ENCODE results near the gene DYNC1I1.

The DYNC1I1 gene

GRCh38 chr7:96009148-96009547, 236.8 kb downstream of the DYNC1I1 start:
- Mint-ChIP-seq H3K9me3 (no peaks in the 10 kb centered on the region), H3K27ac (no peak overlapping the region), H3K4me1 (no peaks in the 10 kb centered on the region), H3K36me3 (ENCODE audit: low read depth) (no peaks in the 10 kb centered on the region), H3K27me3 (peaks cover 12% of the 10 kb centered on the region), H3K4me3 (no peak overlapping the region)
- ATAC-seq = no peak
- no peak for DNase-seq

DNA sequence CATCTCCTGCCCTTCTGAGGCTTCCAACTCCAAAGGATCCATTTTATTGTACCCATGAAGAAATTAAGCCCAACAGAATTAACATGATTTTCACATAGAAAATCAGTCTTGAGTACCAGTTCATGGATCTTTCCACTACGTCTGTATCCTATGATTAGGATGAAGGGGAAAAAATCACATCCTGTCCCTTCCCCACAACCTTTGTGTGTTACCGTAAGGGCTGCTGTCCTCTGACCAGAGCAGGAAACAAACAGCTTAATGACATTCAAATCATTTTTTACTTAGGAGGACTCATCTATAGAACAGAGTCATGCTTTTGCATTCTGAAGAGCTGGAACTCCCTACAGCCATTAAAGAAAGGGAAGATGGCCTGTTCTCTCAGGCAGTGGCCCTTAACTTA, 241.5 kb downstream of the DYNC1I1 start:
- Mint-ChIP-seq H3K36me3 (ENCODE audit: low read depth) (no peaks in the 10 kb centered on the region), H3K4me3 (no peak overlapping the region), H3K27me3 (peaks cover 15% of the 10 kb centered on the region), H3K9me3 (no peaks in the 10 kb centered on the region), H3K27ac (no peak overlapping the region), H3K4me1 (no peaks in the 10 kb centered on the region)
- no peak for DNase-seq
- ATAC-seq = no peak

GRCh38 chr7:96014617-96015016, 242.3 kb downstream of the DYNC1I1 start:
- Mint-ChIP-seq H3K4me3 (no peak overlapping the region), H3K36me3 (ENCODE audit: low read depth) (no peaks in the 10 kb centered on the region), H3K4me1 (no peaks in the 10 kb centered on the region), H3K27me3 (peaks cover 15% of the 10 kb centered on the region), H3K9me3 (no peaks in the 10 kb centered on the region), H3K27ac (no peak overlapping the region)
- DNase-seq = no peak
- ATAC-seq = no peak

GRCh38 chr7:96016056-96016586, 243.8 kb downstream of the DYNC1I1 start:
- ATAC-seq (no peak), DNase-seq (no peak)
- H3K4me1 Mint-ChIP-seq = no peaks in the 10 kb centered on the region
- no peak overlapping the region for H3K4me3 Mint-ChIP-seq
- H3K36me3 Mint-ChIP-seq (ENCODE audit: low read depth) = no peaks in the 10 kb centered on the region
- no peaks in the 10 kb centered on the region for H3K9me3 Mint-ChIP-seq
- H3K27me3 Mint-ChIP-seq = peaks cover 15% of the 10 kb centered on the region
- no peak overlapping the region for H3K27ac Mint-ChIP-seq

- H3K4me1 Mint-ChIP-seq = no peaks in the 10 kb centered on the region
- peaks cover 15% of the 10 kb centered on the region for H3K27me3 Mint-ChIP-seq
- DNase-seq = no peak
- no peak for ATAC-seq
- no peaks in the 10 kb centered on the region for H3K36me3 Mint-ChIP-seq (ENCODE audit: low read depth)
- H3K4me3 Mint-ChIP-seq = no peak overlapping the region
- H3K27ac Mint-ChIP-seq = no peak overlapping the region
- no peaks in the 10 kb centered on the region for H3K9me3 Mint-ChIP-seq
These were observed 244.4 kb downstream of the DYNC1I1 start for GRCh38 chr7:96016735-96017134.

GRCh38 chr7:96017877-96018276, 245.5 kb downstream of the DYNC1I1 start:
- ATAC-seq (no peak), DNase-seq (no peak)
- Mint-ChIP-seq H3K4me3 (no peak overlapping the region), H3K27ac (no peak overlapping the region), H3K9me3 (no peaks in the 10 kb centered on the region), H3K4me1 (no peaks in the 10 kb centered on the region), H3K36me3 (ENCODE audit: low read depth) (no peaks in the 10 kb centered on the region), H3K27me3 (peaks cover 14% of the 10 kb centered on the region)

DNA sequence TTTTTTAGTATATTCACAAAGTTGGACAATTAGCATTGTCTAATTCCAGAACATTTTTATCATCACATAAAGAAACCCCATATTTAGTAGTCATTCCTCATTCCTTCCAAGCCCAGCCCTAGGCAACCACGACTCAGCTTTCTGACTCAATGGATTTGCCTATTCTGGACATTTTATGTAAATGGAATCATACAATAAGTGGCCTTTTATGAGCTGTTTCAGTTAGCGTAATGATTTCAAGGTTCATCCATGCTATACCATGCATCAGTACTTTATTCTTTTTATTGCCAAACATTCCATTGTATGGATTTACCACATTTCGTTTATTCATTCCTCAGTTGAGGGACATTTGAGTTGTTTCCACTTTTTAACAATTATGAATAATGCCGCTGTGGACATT, 249.2 kb downstream of the DYNC1I1 start:
- no peaks in the 10 kb centered on the region for H3K36me3 Mint-ChIP-seq (ENCODE audit: low read depth)
- no peaks in the 10 kb centered on the region for H3K9me3 Mint-ChIP-seq
- no peaks in the 10 kb centered on the region for H3K4me1 Mint-ChIP-seq
- ATAC-seq (no peak), DNase-seq (no peak)
- no peak overlapping the region for H3K27ac Mint-ChIP-seq
- no peak overlapping the region for H3K4me3 Mint-ChIP-seq
- peaks cover 12% of the 10 kb centered on the region for H3K27me3 Mint-ChIP-seq

DNA sequence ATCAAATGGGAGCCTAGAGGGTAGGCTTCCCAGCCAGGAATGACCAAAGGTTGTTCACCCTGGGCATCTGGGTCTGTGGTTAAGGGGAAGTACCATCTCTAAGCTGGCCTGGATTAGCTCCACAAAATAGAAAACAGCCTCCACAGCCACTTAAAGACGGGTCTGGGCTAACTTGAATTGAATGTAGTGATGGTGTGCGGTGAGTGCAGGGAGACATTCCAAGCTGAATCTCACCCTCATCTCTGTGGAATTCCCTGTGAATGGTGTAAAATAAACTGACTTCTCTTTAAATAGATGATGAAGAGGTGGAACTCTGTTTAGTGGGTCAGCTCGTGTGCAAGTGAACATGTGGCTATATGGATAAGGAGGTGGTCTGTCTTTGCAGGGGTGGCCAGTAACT, 251.0 kb downstream of the DYNC1I1 start:
- Mint-ChIP-seq H3K36me3 (ENCODE audit: low read depth) (no peaks in the 10 kb centered on the region), H3K9me3 (no peaks in the 10 kb centered on the region), H3K4me3 (no peak overlapping the region), H3K27ac (no peak overlapping the region), H3K4me1 (no peaks in the 10 kb centered on the region), H3K27me3 (peaks cover 12% of the 10 kb centered on the region)
- ATAC-seq = no peak
- DNase-seq = no peak

- Mint-ChIP-seq H3K27ac (no peak overlapping the region), H3K27me3 (peaks cover 7% of the 10 kb centered on the region), H3K4me1 (peaks cover 4% of the 10 kb centered on the region), H3K9me3 (no peaks in the 10 kb centered on the region), H3K36me3 (ENCODE audit: low read depth) (no peaks in the 10 kb centered on the region), H3K4me3 (no peak overlapping the region)
- ATAC-seq = no peak
- no peak for DNase-seq
These were observed 253.7 kb downstream of the DYNC1I1 start for GRCh38 chr7:96026010-96026409.

DNA sequence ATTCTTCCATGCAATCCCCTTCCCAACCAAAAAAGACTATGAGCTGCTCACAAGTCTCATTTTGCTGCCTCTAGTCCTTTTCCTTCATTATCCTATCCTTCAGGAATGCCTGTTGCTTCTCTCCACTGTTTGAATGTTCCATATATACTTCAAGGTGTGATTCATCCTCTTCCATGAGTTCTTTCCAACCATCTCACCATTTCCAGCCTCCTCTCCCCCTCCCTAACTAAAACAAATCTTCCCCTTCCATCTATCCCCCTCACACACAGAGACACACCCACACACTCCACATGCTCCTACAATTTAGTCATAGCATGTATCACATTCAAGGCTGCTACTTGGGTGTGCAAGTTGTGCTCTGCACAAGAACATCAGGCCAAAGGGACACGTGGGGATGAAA, 254.3 kb downstream of the DYNC1I1 start:
- Mint-ChIP-seq H3K4me3 (no peak overlapping the region), H3K27ac (no peak overlapping the region)

DNA sequence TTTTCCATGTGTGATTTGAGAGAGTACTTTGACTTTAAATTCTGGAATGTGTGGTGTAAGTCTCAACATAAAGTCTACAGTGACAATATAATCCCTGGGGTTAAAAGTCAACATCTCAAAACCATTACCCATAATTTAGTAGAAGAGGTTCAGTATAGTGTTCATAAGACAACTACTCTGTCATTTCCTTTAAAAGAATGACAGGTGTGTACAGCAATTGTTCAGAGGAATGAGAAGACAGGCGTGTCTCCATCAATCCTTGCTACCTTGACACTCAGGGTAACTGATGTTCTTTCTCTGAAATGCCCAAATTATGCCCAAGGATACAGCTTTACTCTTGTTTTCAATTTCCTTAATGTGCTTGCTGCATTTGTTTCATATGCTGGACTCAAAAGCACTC, 256.4 kb downstream of the DYNC1I1 start:
- Mint-ChIP-seq H3K4me3 (no peak overlapping the region), H3K27ac (no peak overlapping the region), H3K9me3 (no peaks in the 10 kb centered on the region), H3K4me1 (peaks cover 4% of the 10 kb centered on the region), H3K27me3 (peaks cover 4% of the 10 kb centered on the region), H3K36me3 (ENCODE audit: low read depth) (no peaks in the 10 kb centered on the region)
- DNase-seq = no peak
- no peak for ATAC-seq

More for the DNA sequence above, 254.3 kb downstream of the DYNC1I1 start:
- no peaks in the 10 kb centered on the region for H3K9me3 Mint-ChIP-seq
- H3K4me1 Mint-ChIP-seq = peaks cover 4% of the 10 kb centered on the region
- ATAC-seq = no peak
- no peak for DNase-seq
- H3K36me3 Mint-ChIP-seq (ENCODE audit: low read depth) = no peaks in the 10 kb centered on the region
- peaks cover 7% of the 10 kb centered on the region for H3K27me3 Mint-ChIP-seq

DNA sequence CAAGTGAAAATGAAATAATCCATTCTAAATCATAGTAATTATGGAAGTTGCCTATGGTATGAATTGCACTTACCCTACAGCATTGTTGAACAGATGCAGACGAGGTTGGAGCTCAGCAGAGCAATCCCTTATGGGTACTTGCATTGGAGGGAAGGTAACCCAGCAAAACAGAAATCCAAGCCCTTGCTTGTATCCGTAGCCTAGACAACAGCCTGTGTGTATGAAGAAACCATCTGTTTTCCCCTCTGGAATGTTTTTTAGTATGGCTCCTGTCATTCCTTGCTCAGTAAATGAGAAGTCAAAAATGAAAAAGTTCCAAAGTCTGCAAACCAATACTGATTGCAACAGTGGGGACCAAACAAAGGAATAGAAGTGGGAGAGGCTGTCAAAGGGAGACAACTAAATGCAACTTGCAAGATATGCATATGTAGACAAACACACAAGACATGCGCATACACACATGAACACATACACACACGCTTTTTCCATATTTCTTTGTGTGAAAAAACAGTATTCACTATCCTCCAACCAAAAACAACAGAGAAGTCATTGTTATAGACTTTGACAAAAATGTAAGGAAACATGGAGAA, 260.8 kb downstream of the DYNC1I1 start:
- Mint-ChIP-seq H3K4me3 (no peak overlapping the region), H3K36me3 (ENCODE audit: low read depth) (no peaks in the 10 kb centered on the region), H3K4me1 (peaks cover 4% of the 10 kb centered on the region), H3K27me3 (peaks cover 4% of the 10 kb centered on the region), H3K9me3 (no peaks in the 10 kb centered on the region), H3K27ac (no peak overlapping the region)
- no peak for ATAC-seq
- DNase-seq = no peak

GRCh38 chr7:96034940-96035727, 262.8 kb downstream of the DYNC1I1 start:
- H3K27me3 Mint-ChIP-seq = peaks cover 4% of the 10 kb centered on the region
- DNase-seq = no peak

GRCh38 chr7:96040250-96040772, 268.0 kb downstream of the DYNC1I1 start:
- no peaks in the 10 kb centered on the region for H3K9me3 Mint-ChIP-seq
- no peak overlapping the region for H3K4me3 Mint-ChIP-seq
- no peaks in the 10 kb centered on the region for H3K36me3 Mint-ChIP-seq (ENCODE audit: low read depth)
- ATAC-seq (no peak), DNase-seq (no peak)
- no peaks in the 10 kb centered on the region for H3K4me1 Mint-ChIP-seq
- H3K27me3 Mint-ChIP-seq = peaks cover 7% of the 10 kb centered on the region
- H3K27ac Mint-ChIP-seq = no peak overlapping the region

More at GRCh38 chr7:96034940-96035727, 262.8 kb downstream of the DYNC1I1 start:
- Mint-ChIP-seq H3K4me1 (no peaks in the 10 kb centered on the region), H3K27ac (no peak overlapping the region), H3K36me3 (ENCODE audit: low read depth) (no peaks in the 10 kb centered on the region), H3K4me3 (no peak overlapping the region), H3K9me3 (no peaks in the 10 kb centered on the region)
- no peak for ATAC-seq

DNA sequence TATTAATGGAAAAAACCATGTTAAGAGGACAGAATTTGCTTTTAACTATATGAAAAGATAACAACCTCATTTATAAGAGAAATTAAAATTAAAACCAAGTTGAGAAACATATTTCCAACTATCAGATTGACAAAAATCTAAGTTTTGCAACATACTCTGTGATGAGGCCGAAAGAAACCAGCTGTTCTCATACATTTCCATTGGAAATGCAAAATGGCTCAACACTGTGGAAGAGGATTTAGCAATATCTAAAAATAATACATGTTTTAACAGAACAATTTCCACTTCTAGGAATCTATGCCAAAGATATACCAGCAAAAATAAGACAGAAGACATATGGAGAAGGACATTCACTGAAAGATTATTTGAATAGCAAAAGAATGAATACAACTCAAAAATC, 268.8 kb downstream of the DYNC1I1 start:
- no peaks in the 10 kb centered on the region for H3K36me3 Mint-ChIP-seq (ENCODE audit: low read depth)
- no peak for ATAC-seq

More for the DNA sequence above, 268.8 kb downstream of the DYNC1I1 start:
- no peak for DNase-seq
- Mint-ChIP-seq H3K9me3 (no peaks in the 10 kb centered on the region), H3K27me3 (peaks cover 3% of the 10 kb centered on the region), H3K4me1 (no peaks in the 10 kb centered on the region), H3K4me3 (no peak overlapping the region), H3K27ac (no peak overlapping the region)
